Fibroblast of lung (primary cell): ENCODE measurements around the gene EVX1. TPM values are rescaled to one million over a fixed set of nuclear protein-coding genes. Genes with fewer than 3 reads are reported as not detected.

ENCODE experiments used
- DNase-seq, 2 donors: peaks; one replicate each; pipeline versions ENCODE4 v3.0.0 to v3.0.0-alpha.2; 2010; ENCODE audit warnings: low read depth in 2 of 2
- H2AFZ ChIP-seq: 2 replicates; pipeline ENCODE4 v1.5.1; 2012; ENCODE audit warnings: low read length, control low read depth, inconsistent platforms
- H3K27ac ChIP-seq: 2 replicates; pipeline ENCODE4 v1.5.1; 2011; ENCODE audit warnings: low read length, control low read depth; ENCODE audit not compliant: insufficient read depth
- H3K27me3 ChIP-seq: 2 replicates; pipeline ENCODE4 v1.5.1; 2011; ENCODE audit warnings: mild to moderate bottlenecking, low read length; ENCODE audit not compliant: control insufficient read depth, insufficient read depth
- H3K36me3 ChIP-seq: 2 replicates; pipeline ENCODE4 v1.5.1; 2011; ENCODE audit warnings: low read length; ENCODE audit not compliant: control insufficient read depth, insufficient read depth
- H3K4me1 ChIP-seq: 2 replicates; pipeline ENCODE4 v1.5.1; 2011; ENCODE audit warnings: low read length; ENCODE audit not compliant: control insufficient read depth, insufficient read depth; ENCODE audit errors: extremely low read depth
- H3K4me2 ChIP-seq: 2 replicates; pipeline ENCODE4 v1.5.1; 2011; ENCODE audit warnings: low read length, control low read depth; ENCODE audit not compliant: insufficient read depth; ENCODE audit errors: extremely low read depth
- H3K4me3 ChIP-seq, 4 experiments: fragments of 200-600 bp in 1 of 4; sonication (generic) in 1 of 4; replicated peaks in 1 of 4; 2 replicates each; pipeline ENCODE4 v1.5.1; 2011 to 2016; ENCODE audit warnings: low read length in 4 of 4, low read depth in 3 of 4, mild to moderate bottlenecking in 3 of 4, control low read depth in 2 of 4, inconsistent platforms in 1 of 4, mixed read lengths in 1 of 4; ENCODE audit not compliant: insufficient read depth in 1 of 4; ENCODE audit errors: control extremely low read depth in 1 of 4
- H3K79me2 ChIP-seq: 2 replicates; pipeline ENCODE4 v1.5.1; 2012; ENCODE audit warnings: mild to moderate bottlenecking, low read length, inconsistent platforms; ENCODE audit not compliant: control insufficient read depth, insufficient read depth
- H3K9ac ChIP-seq: 2 replicates; pipeline ENCODE4 v1.5.1; 2011; ENCODE audit warnings: mild to moderate bottlenecking, low read length, control low read depth; ENCODE audit not compliant: insufficient read depth
- H3K9me3 ChIP-seq: 2 replicates; pipeline ENCODE4 v1.5.1; 2012; ENCODE audit warnings: low read depth, low read length; ENCODE audit not compliant: control insufficient read depth, insufficient read depth
- H4K20me1 ChIP-seq: 2 replicates; pipeline ENCODE4 v1.5.1; 2011; ENCODE audit warnings: low read length; ENCODE audit not compliant: control insufficient read depth, insufficient read depth; ENCODE audit errors: extremely low read depth
- EZH2 ChIP-seq: IDR thresholded peaks from 2 replicates; pipeline ENCODE4 v1.5.1; 2012; ENCODE audit warnings: low read length, control low read depth, mild to moderate bottlenecking; ENCODE audit errors: missing control alignments
- polyA plus RNA-seq, 2 donors: library from polyadenylated mRNA; depleted of rRNA in 1 of 2; stranded (reverse) in 1 of 2; unstranded in 1 of 2; fragments of >200 nt; gene quantifications; 2 replicates each; pipeline ENCODE4 v1.2.1, GENCODE V29; 2011 to 2012; ENCODE audit warnings: missing spikeins in 1 of 2
- total RNA-seq: library from RNA; depleted of rRNA; stranded (reverse); fragments of >200 nt; gene quantifications from 2 replicates; pipeline ENCODE4 v1.2.1, GENCODE V29; 2014
- TF ChIP-seq, protein P1 (sequence below), 2 donors: IDR thresholded peaks in 1 of 2; conservative IDR thresholded peaks in 1 of 2; 1 replicate in 1 of 2; 2 replicates in 1 of 2; pipeline ENCODE4 v1.5.1; 2011 to 2012; ENCODE audit warnings: low read length in 2 of 2, control low read depth in 1 of 2, inconsistent platforms in 1 of 2, low read depth in 1 of 2, mild to moderate bottlenecking in 1 of 2

The EVX1 gene
- total and polyA plus RNA-seq, 2 donors (not counting 1 experiment from before 2014, with no cell fraction given): not detected

DNA sequence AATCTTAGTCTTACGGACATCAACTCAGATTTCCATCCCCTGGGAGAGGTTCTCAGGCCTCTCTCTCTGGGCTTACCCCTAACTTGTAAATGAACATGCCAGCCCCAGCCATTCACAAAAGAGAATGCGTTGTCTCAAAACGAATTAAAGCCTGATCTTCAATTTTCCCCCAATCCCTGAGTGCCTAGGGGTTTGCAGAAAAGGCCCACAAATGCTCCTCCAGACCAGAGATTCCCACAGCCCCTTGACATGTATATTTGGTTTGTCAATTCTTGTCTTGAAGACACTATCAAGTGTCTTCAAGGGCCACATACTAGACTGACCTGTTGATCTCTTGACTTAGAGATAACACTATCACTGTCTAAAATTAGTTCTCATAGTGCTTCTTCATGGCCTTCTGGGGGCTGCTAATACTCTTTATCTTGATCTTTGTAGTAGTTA lies 30.8 kb upstream of the EVX1 start:
- H3K36me3 ChIP-seq: no peaks in the 10 kb centered on the region

DNA sequence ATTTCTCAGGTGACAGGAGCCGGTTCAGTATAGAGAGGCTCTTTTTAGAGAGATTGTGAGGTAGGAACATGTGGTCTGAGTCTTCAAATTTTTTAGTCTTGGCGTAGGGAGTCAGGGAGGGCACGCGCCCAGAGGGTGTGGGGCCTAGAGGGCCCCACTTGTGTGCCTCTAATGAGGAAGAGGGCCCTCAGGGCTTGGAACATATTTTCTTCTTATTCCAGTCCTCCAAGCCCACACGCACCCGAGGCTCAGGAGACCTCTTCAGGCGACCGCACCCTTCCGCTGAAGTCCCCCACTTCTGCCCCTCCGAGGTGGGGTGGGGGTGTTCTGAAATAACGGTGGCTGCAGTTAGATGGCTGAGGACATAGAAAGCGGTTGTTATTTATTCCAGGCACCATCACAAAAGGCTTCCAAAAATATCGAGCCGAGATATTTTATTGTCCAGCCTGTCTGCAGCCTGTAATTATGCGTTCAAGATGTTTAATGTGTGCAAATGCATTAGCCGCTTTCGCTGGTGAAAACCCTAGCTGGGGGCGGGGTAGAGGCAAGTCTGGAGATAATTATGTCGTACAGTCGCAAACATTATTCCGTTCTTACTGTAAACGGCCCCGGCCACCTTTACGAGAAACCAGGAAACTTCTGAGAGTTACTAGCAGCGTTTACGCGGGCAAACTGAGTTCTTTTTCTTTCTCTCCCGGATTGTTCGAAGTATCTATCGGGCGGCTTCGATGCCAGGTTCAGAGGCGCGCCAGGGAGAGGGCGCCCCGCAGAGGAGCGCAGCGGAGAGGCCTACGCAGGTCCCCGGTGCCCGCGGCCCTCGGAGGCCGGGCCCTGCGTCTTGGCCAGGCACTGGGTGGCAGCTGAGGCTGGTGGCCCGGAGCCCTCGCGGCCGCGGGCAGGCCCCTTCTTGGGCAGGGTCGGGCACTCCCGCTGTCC lies 29.8 kb upstream of the EVX1 start:
- Histone ChIP-seq H3K36me3 (no peaks in the 10 kb centered on the region), H4K20me1 (no peaks in the 10 kb centered on the region), H2AFZ (no peak overlapping the region), H3K27me3 (peaks cover 84% of the 10 kb centered on the region), H3K4me1 (no peaks in the 10 kb centered on the region), H3K9me3 (no peaks in the 10 kb centered on the region), H3K27ac (no peak overlapping the region), H3K4me2 (no peak overlapping the region), H3K9ac (no peak overlapping the region), H3K4me3 (no peak overlapping the region), H3K79me2 (no peaks in the 10 kb centered on the region)
- TF ChIP-seq, protein P1, sequence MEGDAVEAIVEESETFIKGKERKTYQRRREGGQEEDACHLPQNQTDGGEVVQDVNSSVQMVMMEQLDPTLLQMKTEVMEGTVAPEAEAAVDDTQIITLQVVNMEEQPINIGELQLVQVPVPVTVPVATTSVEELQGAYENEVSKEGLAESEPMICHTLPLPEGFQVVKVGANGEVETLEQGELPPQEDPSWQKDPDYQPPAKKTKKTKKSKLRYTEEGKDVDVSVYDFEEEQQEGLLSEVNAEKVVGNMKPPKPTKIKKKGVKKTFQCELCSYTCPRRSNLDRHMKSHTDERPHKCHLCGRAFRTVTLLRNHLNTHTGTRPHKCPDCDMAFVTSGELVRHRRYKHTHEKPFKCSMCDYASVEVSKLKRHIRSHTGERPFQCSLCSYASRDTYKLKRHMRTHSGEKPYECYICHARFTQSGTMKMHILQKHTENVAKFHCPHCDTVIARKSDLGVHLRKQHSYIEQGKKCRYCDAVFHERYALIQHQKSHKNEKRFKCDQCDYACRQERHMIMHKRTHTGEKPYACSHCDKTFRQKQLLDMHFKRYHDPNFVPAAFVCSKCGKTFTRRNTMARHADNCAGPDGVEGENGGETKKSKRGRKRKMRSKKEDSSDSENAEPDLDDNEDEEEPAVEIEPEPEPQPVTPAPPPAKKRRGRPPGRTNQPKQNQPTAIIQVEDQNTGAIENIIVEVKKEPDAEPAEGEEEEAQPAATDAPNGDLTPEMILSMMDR (conservative IDR thresholded peaks at IDR 0.05 in 1 of 2, IDR thresholded peaks at IDR 0.05 in 1 of 2; ENCODE audit: low read depth in 1 of 2, low read length in 2 of 2): no peak
- peak; percentile 31 for TF ChIP-seq EZH2
- DNase-seq: no peak

More for the DNA sequence above, 30.8 kb upstream of the EVX1 start:
- Histone ChIP-seq H3K27me3 (peaks cover 81% of the 10 kb centered on the region), H3K4me1 (no peaks in the 10 kb centered on the region), H3K9me3 (no peaks in the 10 kb centered on the region), H3K79me2 (no peaks in the 10 kb centered on the region), H4K20me1 (no peaks in the 10 kb centered on the region), H3K9ac (no peak overlapping the region), H2AFZ (no peak overlapping the region), H3K4me3 (no peak overlapping the region), H3K27ac (no peak overlapping the region), H3K4me2 (no peak overlapping the region)
- TF ChIP-seq, protein P1 (conservative IDR thresholded peaks at IDR 0.05 in 1 of 2, IDR thresholded peaks at IDR 0.05 in 1 of 2; ENCODE audit: low read depth in 1 of 2, low read length in 2 of 2): no peak
- TF ChIP-seq EZH2: peak; percentile 0
- no peak for DNase-seq

DNA sequence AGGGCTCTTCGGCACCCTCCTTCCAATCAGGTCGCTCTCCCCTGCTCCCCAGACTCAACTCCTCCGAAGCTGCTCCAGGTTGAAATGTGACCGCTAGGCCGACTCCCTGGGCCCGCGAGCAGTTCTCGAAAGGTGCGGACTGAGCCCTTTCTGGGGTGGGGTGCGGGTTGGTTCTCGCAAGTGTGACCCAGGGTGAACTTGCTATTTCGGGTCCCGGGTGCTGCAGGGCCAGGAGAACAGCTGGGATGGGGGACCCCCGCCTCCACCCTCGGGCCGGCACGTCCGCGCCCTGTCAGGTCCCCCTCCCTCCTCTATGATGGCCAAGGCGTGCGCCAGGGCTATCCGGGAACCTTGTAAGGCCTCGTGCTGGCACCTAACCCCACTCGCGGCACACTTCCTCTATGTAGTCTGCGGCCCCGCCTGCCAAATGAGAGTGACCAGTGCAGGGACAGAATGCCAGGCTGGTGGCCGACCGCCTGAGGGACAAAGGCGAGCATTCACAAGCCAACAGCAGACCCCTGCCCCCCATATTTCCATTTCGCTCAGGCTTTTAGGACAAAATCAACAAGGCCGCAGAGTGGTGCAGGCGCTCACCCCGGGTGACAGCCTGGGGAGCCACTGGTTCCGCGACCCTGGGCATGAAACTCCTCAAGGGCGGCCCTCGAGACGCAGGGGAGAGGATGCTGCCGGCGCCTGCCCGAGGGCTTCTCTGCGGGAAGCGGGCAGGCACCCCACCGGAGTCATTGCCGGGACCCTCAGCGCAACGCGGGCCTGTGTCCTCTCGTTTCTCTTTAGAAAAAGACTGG lies 29.0 kb upstream of the EVX1 start:
- H2AFZ ChIP-seq: no peak overlapping the region
- H3K9ac ChIP-seq: no peak overlapping the region
- H3K27ac ChIP-seq: no peak overlapping the region
- H3K79me2 ChIP-seq: no peaks in the 10 kb centered on the region
- TF ChIP-seq, protein P1 (conservative IDR thresholded peaks at IDR 0.05 in 1 of 2, IDR thresholded peaks at IDR 0.05 in 1 of 2; ENCODE audit: low read depth in 1 of 2, low read length in 2 of 2): no peak
- peak; percentile 74 for TF ChIP-seq EZH2
- H3K9me3 ChIP-seq: no peaks in the 10 kb centered on the region
- DNase-seq: no peak
- H3K4me3 ChIP-seq: no peak overlapping the region
- no peaks in the 10 kb centered on the region for H4K20me1 ChIP-seq
- H3K36me3 ChIP-seq: no peaks in the 10 kb centered on the region
- peaks cover 75% of the 10 kb centered on the region for H3K27me3 ChIP-seq
- H3K4me1 ChIP-seq: no peaks in the 10 kb centered on the region
- no peak overlapping the region for H3K4me2 ChIP-seq
